GM12891 (cell line): ENCODE data around the gene PTCHD4.

Experiments
- PAX5 ChIP-seq: IDR thresholded peaks from 2 replicates; pipeline ENCODE4 v1.6.1; 2011; ENCODE audit warnings: low read length, moderate library complexity, mild to moderate bottlenecking; ENCODE audit not compliant: insufficient read depth, severe bottlenecking
- POLR2A ChIP-seq: IDR thresholded peaks from 2 replicates; pipeline ENCODE4 v1.6.1; 2011; ENCODE audit warnings: low read depth, low read length, control low read depth
- POLR2AphosphoS5 ChIP-seq: IDR thresholded peaks from 2 replicates; pipeline ENCODE4 v1.6.1; 2011; ENCODE audit warnings: low read depth, low read length, control low read depth
- SPI1 ChIP-seq: IDR thresholded peaks from 2 replicates; pipeline ENCODE4 v1.6.1; 2011; ENCODE audit warnings: low read depth, low read length, control low read depth
- TAF1 ChIP-seq: IDR thresholded peaks from 2 replicates; pipeline ENCODE4 v1.6.1; 2011; ENCODE audit warnings: low read depth, low read length, control low read depth

GRCh38 chr6:48150701-48151100 is 39.7 kb upstream of the PTCHD4 start:
- TF ChIP-seq POLR2A (no peak), PAX5 (no peak), TAF1 (no peak), POLR2AphosphoS5 (no peak), SPI1 (no peak)
